NB4 (cell line): ENCODE measurements around the gene HDAC8.

Experiments
- CTCF ChIP-seq: IDR thresholded peaks from one replicate; pipeline ENCODE4 v1.5.1; 2012; ENCODE audit warnings: low read depth, low read length
- MAX ChIP-seq: IDR thresholded peaks from 2 replicates; pipeline ENCODE4 v1.6.1; 2011; ENCODE audit warnings: low read depth, low read length
- POLR2A ChIP-seq: IDR thresholded peaks from 2 replicates; pipeline ENCODE4 v1.6.1; 2011; ENCODE audit warnings: mild to moderate bottlenecking; ENCODE audit not compliant: insufficient read length; ENCODE audit errors: extremely low read depth

GRCh38 chrX:72296991-72297390 is 275.7 kb downstream of the HDAC8 start:
- TF ChIP-seq MAX = no peak
- no peak for TF ChIP-seq CTCF
- TF ChIP-seq POLR2A = no peak
